GM18951 (cell line): ENCODE data around the gene VMP1.
"Not testable (repeated sequence)": the region's sequence is repeated elsewhere in the genome, so short reads cannot be mapped to it uniquely, and the experiment has no call there.

Experiments
- POLR2A ChIP-seq: IDR thresholded peaks from 4 replicates; pipeline ENCODE4 v1.6.1; 2011; ENCODE audit warnings: mild to moderate bottlenecking; ENCODE audit not compliant: insufficient read length, insufficient read depth; ENCODE audit errors: extremely low read depth
- in situ Hi-C: fragments of 300-500 bp; cut with MboI; formaldehyde crosslinking; loops from one replicate; pipeline ENCODE4 v1.12.0; 2022; ENCODE audit warnings: low sequenced_read_pairs, mixed read lengths, inconsistent platforms; ENCODE audit not compliant: unreplicated experiment

VMP1 gene

GRCh38 chr17:59800530-59800942 is 93.1 kb downstream of the VMP1 start:
- in situ Hi-C loops: no loop called here

GRCh38 chr17:59802160-59802559 is 94.7 kb downstream of the VMP1 start:
- in situ Hi-C loops: no loop called here
- no peak for TF ChIP-seq POLR2A

More at GRCh38 chr17:59800530-59800942, 93.1 kb downstream of the VMP1 start:
- TF ChIP-seq POLR2A: no peak

DNA sequence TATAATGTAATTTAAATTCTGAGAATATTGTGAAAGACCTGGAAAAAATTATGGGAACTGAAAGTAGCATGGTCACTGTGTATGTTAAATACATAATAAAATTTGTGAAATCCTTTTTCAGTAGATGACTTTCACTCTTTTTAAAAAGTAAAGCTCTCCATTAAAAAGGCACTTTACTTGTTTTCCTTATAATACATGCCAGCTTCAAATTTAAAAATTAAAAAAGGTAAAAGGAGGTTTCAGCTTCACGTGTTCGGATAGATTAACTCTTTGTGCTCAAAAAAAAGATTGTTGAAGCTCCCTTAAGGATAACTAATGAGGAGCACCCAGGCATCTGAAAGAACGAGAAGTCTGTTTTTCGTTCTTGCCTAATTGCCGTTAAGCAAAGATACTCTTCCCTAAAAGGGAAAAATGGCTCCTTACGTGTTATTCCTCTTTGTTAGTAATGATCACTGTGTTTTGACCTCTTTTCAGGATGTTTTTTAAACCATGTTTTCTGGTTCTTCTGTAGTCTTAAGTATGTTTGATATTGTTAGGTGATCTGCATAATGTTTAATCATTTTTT is 97.5 kb downstream of the VMP1 start:
- TF ChIP-seq POLR2A: no peak
- in situ Hi-C loops: no loop called here

DNA sequence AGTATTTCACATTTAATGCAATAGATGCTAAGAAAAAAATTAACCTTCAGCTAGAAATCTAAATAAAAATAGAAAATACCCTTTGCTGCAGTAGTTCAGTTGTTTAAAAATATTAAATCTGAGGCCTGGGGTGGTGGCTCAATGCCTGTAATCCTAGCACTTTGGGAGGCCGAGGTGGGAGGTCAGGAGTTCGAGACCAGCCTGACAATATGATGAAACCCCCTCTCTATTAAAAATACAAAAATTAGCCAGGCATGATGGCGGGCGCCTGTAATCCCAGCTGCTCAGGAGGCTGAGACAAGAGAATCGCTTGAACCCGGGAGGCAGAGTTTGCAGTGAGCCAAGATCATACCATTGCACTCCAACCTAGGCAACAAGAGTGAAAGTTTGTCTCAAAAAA is 98.9 kb downstream of the VMP1 start:
- in situ Hi-C loops: not testable (repeated sequence)

GRCh38 chr17:59807892-59808509 is 100.5 kb downstream of the VMP1 start:
- in situ Hi-C loops: no loop called here
- TF ChIP-seq POLR2A: no peak

DNA sequence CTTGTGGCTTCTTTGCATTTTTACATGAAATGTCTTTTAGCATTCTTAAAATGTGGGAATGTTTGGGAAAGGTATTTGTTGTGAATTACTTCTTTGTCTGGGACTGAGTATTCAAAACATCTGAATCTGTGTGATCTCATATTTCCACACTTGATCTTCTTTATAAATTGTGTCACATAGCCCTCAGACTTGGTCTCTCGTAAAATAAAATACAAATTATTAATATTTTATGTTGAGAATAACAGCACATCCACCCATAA is 103.4 kb downstream of the VMP1 start:
- TF ChIP-seq POLR2A: no peak
- in situ Hi-C loops: no loop called here

DNA sequence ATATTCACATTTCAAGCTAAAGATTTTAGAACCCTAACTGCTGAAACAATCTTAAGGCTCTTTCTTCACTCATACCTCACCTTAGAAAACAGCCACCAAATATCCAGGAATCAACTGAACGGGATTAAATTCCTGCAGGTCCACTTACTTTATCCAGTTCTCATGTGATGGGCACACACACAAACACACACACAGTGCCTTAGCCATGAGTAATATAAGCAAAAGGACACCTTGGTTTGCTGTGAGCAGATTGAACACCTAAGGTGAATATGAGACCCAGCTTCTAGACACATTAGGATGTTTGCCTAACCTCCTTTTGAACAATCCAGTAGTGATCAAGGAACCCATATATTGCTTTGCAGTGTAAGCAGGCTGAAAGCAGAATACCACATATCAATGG is 103.8 kb downstream of the VMP1 start:
- TF ChIP-seq POLR2A: no peak
- in situ Hi-C loops: no loop called here

- no peak for TF ChIP-seq POLR2A
- in situ Hi-C loops: no loop called here
These were observed 104.7 kb downstream of the VMP1 start for GRCh38 chr17:59812139-59812538.

- in situ Hi-C loops: no loop called here
- TF ChIP-seq POLR2A: no peak
These were observed 106.8 kb downstream of the VMP1 start for GRCh38 chr17:59814276-59814675.

DNA sequence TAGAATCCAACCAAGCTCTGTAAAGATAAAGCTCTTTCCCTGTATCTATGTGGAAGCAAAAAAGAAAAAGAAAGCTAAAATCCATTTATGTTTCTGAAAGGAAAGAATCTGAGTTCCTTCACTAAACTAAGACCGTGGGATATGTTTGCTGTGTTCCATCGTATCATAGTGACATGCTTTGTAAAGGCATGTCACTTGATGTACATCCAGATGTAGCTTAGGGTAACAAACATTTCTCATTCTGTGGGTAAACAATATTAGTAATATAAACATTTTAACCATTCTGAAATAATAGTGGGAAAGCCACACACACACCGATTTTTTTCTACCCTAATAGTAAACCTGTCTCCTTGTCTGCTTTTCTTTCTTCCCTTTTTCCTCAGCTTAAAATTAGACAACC is 107.2 kb downstream of the VMP1 start:
- in situ Hi-C loops: no loop called here
- TF ChIP-seq POLR2A: no peak

- in situ Hi-C loops: no loop called here
- TF ChIP-seq POLR2A: no peak
These were observed 108.5 kb downstream of the VMP1 start for GRCh38 chr17:59815965-59816364.

- no peak for TF ChIP-seq POLR2A
- in situ Hi-C loops: no loop called here
These were observed 118.3 kb downstream of the VMP1 start for GRCh38 chr17:59825533-59826322.

- no peak for TF ChIP-seq POLR2A
- in situ Hi-C loops: no loop called here
These were observed 119.4 kb downstream of the VMP1 start for GRCh38 chr17:59826706-59827453.
